Activated naive CD4-positive, alpha-beta T cell treated with anti-CD3 and anti-CD28 coated beads, Interleukin-2, amount 50 U/mL, for 72 hours (primary cell): ENCODE data around the gene LPAR6. TPM values are rescaled to one million over a fixed set of nuclear protein-coding genes. Genes with fewer than 3 reads are reported as not detected.
"Not testable (repeated sequence)": the region's sequence is repeated elsewhere in the genome, so short reads cannot be mapped to it uniquely, and the experiment has no call there.

Experiments
- ATAC-seq, 2 donors: fragments of 150-1000 bp; cut with Tn5 transposase; 2 replicates each; pipeline ENCODE4 v1.10.0; 2021; ENCODE audit warnings: mild to moderate bottlenecking in 2 of 2, moderate library complexity in 2 of 2
- DNase-seq, 2 donors: peaks; one replicate each; pipeline ENCODE4 v3.0.0; 2021 to 2022; ENCODE audit warnings: low spot score in 2 of 2
- H3K27ac Mint-ChIP-seq, 2 donors: one replicate each; pipeline ENCODE4 v1.8.0; 2022; ENCODE audit warnings: mild to moderate bottlenecking in 2 of 2, mixed read lengths in 2 of 2
- H3K36me3 Mint-ChIP-seq, 2 donors: one replicate each; pipeline ENCODE4 v1.8.0; 2022; ENCODE audit warnings: mixed read lengths in 2 of 2
- H3K9me3 Mint-ChIP-seq, 2 donors: one replicate each; pipeline ENCODE4 v1.8.0; 2022; ENCODE audit warnings: mixed read lengths in 2 of 2
- total RNA-seq, 2 donors: library from RNA; stranded (reverse); gene quantifications; one replicate each; pipeline ENCODE4 v1.2.3, GENCODE V29; 2022

The LPAR6 gene
- total RNA-seq: 10 to 100 TPM; 12.0 to 12.5 TPM

GRCh38 chr13:48412881-48413351 lies at the start of gene LPAR6:
TSS of gene LPAR6 (minus strand) at chr13:48413113. CDS start at chr13:48412423, 690 bp downstream.
- ATAC-seq (peak in 1 of 2 donors; percentile 61), DNase-seq (no peak)
- H3K36me3 Mint-ChIP-seq: peaks cover 26 to 28% of the 10 kb centered on the region in 2 donors
- peaks cover 0 to 5% of the 10 kb centered on the region in 2 donors for H3K9me3 Mint-ChIP-seq
- H3K27ac Mint-ChIP-seq: peak within 1 kb of the TSS; percentile 90

GRCh38 chr13:48457578-48458242 lies 44.8 kb upstream of the LPAR6 start:
- Mint-ChIP-seq H3K9me3 (peaks cover 0 to 6% of the 10 kb centered on the region in 2 donors), H3K27ac (no peak overlapping the region), H3K36me3 (peaks cover 21% of the 10 kb centered on the region in 2 donors)
- ATAC-seq: no peak
- DNase-seq: no peak

GRCh38 chr13:48456546-48456945 lies 43.6 kb upstream of the LPAR6 start:
- Mint-ChIP-seq H3K9me3 (peaks cover 0 to 17% of the 10 kb centered on the region in 2 donors), H3K27ac (peak overlapping the region in 1 of 2 donors; percentile 48), H3K36me3 (peaks cover 30 to 32% of the 10 kb centered on the region in 2 donors)
- no peak for ATAC-seq
- DNase-seq: no peak

GRCh38 chr13:48451196-48451595 lies 38.3 kb upstream of the LPAR6 start:
- peaks cover 7 to 27% of the 10 kb centered on the region in 2 donors for H3K9me3 Mint-ChIP-seq
- not testable (repeated sequence) for DNase-seq, H3K27ac Mint-ChIP-seq, ATAC-seq
- H3K36me3 Mint-ChIP-seq: peaks cover 39% of the 10 kb centered on the region in 2 donors

- Mint-ChIP-seq H3K9me3 (peaks cover 7 to 27% of the 10 kb centered on the region in 2 donors), H3K27ac (no peak overlapping the region), H3K36me3 (peaks cover 35 to 36% of the 10 kb centered on the region in 2 donors)
- DNase-seq: no peak
- ATAC-seq: no peak
These were observed 36.7 kb upstream of the LPAR6 start for GRCh38 chr13:48449656-48450055.

GRCh38 chr13:48448959-48449614 lies 36.2 kb upstream of the LPAR6 start:
- ATAC-seq (no peak), DNase-seq (no peak)
- H3K9me3 Mint-ChIP-seq: peaks cover 7 to 27% of the 10 kb centered on the region in 2 donors
- H3K36me3 Mint-ChIP-seq: peaks cover 31 to 36% of the 10 kb centered on the region in 2 donors
- no peak overlapping the region for H3K27ac Mint-ChIP-seq

- H3K27ac Mint-ChIP-seq: no peak overlapping the region
- DNase-seq (no peak), ATAC-seq (peak in 1 of 2 donors; percentile 24)
These were observed 35.5 kb upstream of the LPAR6 start for GRCh38 chr13:48448285-48448958.

GRCh38 chr13:48446464-48446863 lies 33.6 kb upstream of the LPAR6 start:
- peaks cover 7 to 10% of the 10 kb centered on the region in 2 donors for H3K9me3 Mint-ChIP-seq

More at GRCh38 chr13:48448285-48448958, 35.5 kb upstream of the LPAR6 start:
- peaks cover 7 to 27% of the 10 kb centered on the region in 2 donors for H3K9me3 Mint-ChIP-seq
- peaks cover 29 to 34% of the 10 kb centered on the region in 2 donors for H3K36me3 Mint-ChIP-seq

GRCh38 chr13:48443442-48444208 lies 30.7 kb upstream of the LPAR6 start:
- H3K27ac Mint-ChIP-seq: peak overlapping the region in 1 of 2 donors; percentile 36
- no peaks in the 10 kb centered on the region for H3K9me3 Mint-ChIP-seq
- DNase-seq (no peak), ATAC-seq (peak; percentile 43 to 84)
- no peaks in the 10 kb centered on the region for H3K36me3 Mint-ChIP-seq

More at GRCh38 chr13:48446464-48446863, 33.6 kb upstream of the LPAR6 start:
- ATAC-seq (peak in 1 of 2 donors; percentile 24), DNase-seq (no peak)
- Mint-ChIP-seq H3K27ac (no peak overlapping the region), H3K36me3 (peaks cover 12 to 14% of the 10 kb centered on the region in 2 donors)

- no peaks in the 10 kb centered on the region for H3K36me3 Mint-ChIP-seq
- H3K9me3 Mint-ChIP-seq: no peaks in the 10 kb centered on the region
These were observed 24.5 kb upstream of the LPAR6 start for GRCh38 chr13:48437371-48437770.

GRCh38 chr13:48436661-48437288 lies 23.9 kb upstream of the LPAR6 start:
- Mint-ChIP-seq H3K36me3 (no peaks in the 10 kb centered on the region), H3K9me3 (no peaks in the 10 kb centered on the region), H3K27ac (no peak overlapping the region)
- DNase-seq (no peak), ATAC-seq (no peak)

More at GRCh38 chr13:48437371-48437770, 24.5 kb upstream of the LPAR6 start:
- DNase-seq (no peak), ATAC-seq (no peak)
- H3K27ac Mint-ChIP-seq: no peak overlapping the region

- ATAC-seq: no peak
- H3K9me3 Mint-ChIP-seq: no peaks in the 10 kb centered on the region
- H3K36me3 Mint-ChIP-seq: peaks cover 0 to 8% of the 10 kb centered on the region in 2 donors
- DNase-seq: no peak
- H3K27ac Mint-ChIP-seq: no peak overlapping the region
These were observed 21.3 kb upstream of the LPAR6 start for GRCh38 chr13:48434200-48434599.

GRCh38 chr13:48431987-48432615 lies 19.2 kb upstream of the LPAR6 start:
- H3K9me3 Mint-ChIP-seq: no peaks in the 10 kb centered on the region
- DNase-seq: no peak
- peak in 1 of 2 donors; percentile 77 for ATAC-seq
- H3K27ac Mint-ChIP-seq: peak overlapping the region in 1 of 2 donors; percentile 18
- peaks cover 0 to 14% of the 10 kb centered on the region in 2 donors for H3K36me3 Mint-ChIP-seq

- no peak for DNase-seq
- Mint-ChIP-seq H3K36me3 (peaks cover 5 to 20% of the 10 kb centered on the region in 2 donors), H3K27ac (peak overlapping the region in 1 of 2 donors; percentile 18), H3K9me3 (peaks cover 5% of the 10 kb centered on the region in 2 donors)
- ATAC-seq: peak; percentile 67 to 70
These were observed 18.5 kb upstream of the LPAR6 start for GRCh38 chr13:48431431-48431830.

- Mint-ChIP-seq H3K9me3 (peaks cover 5 to 7% of the 10 kb centered on the region in 2 donors), H3K27ac (no peak overlapping the region), H3K36me3 (peaks cover 5 to 20% of the 10 kb centered on the region in 2 donors)
- DNase-seq (no peak), ATAC-seq (no peak)
These were observed 17.0 kb upstream of the LPAR6 start for GRCh38 chr13:48429886-48430285.
